Natural killer cell treated with Interleukin-12 subunit alpha and Interleukin-12 subunit beta and Interleukin-15 and Interleukin-18, amount 100 ng/mL, for 72 hours (primary cell): ENCODE data around the gene TNK2. TPM values are rescaled to one million over a fixed set of nuclear protein-coding genes. Genes with fewer than 3 reads are reported as not detected.
"Not testable (repeated sequence)": the region's sequence is repeated elsewhere in the genome, so short reads cannot be mapped to it uniquely, and the experiment has no call there.

Experiments used
- ATAC-seq, 2 donors: fragments of 150-1000 bp; cut with Tn5 transposase in 1 of 2; sonication (Bioruptor Pico), chemical (Tn5 transposase) in 1 of 2; 2 replicates each; pipeline ENCODE4 v1.10.0; 2021
- DNase-seq: peaks from one replicate; pipeline ENCODE4 v3.0.0; 2022; ENCODE audit warnings: low spot score
- H3K27ac Mint-ChIP-seq, 2 donors: 1 replicate in 1 of 2; 2 replicates in 1 of 2; pipeline ENCODE4 v1.8.0; 2022; ENCODE audit warnings: mixed read lengths in 2 of 2, mild to moderate bottlenecking in 1 of 2, moderate library complexity in 1 of 2
- H3K27me3 Mint-ChIP-seq, 2 donors: 1 replicate in 1 of 2; 2 replicates in 1 of 2; pipeline ENCODE4 v1.8.0; 2022; ENCODE audit warnings: mixed read lengths in 2 of 2
- H3K36me3 Mint-ChIP-seq: one replicate; pipeline ENCODE4 v1.8.0; 2022; ENCODE audit warnings: mixed read lengths
- H3K4me1 Mint-ChIP-seq, 2 donors: 1 replicate in 1 of 2; 2 replicates in 1 of 2; pipeline ENCODE4 v1.8.0; 2022; ENCODE audit warnings: low read depth in 2 of 2, mixed read lengths in 2 of 2, mild to moderate bottlenecking in 1 of 2
- H3K4me3 Mint-ChIP-seq: one replicate; pipeline ENCODE4 v1.8.0; 2022; ENCODE audit warnings: mixed read lengths
- H3K9me3 Mint-ChIP-seq: 2 replicates; pipeline ENCODE4 v1.8.0; 2022; ENCODE audit warnings: mixed read lengths
- total RNA-seq, 2 donors: library from RNA; stranded (reverse); gene quantifications; one replicate each; pipeline ENCODE4 v1.2.3, GENCODE V29; 2022

Gene TNK2
- total RNA-seq, 2 donors from 2014 or later: 63.5 to 116 TPM

- no peaks in the 10 kb centered on the region for H3K27me3 Mint-ChIP-seq
- H3K36me3 Mint-ChIP-seq: no peaks in the 10 kb centered on the region
- peak overlapping the region in 1 of 2 donors; percentile 22 for H3K27ac Mint-ChIP-seq
- H3K9me3 Mint-ChIP-seq: no peaks in the 10 kb centered on the region
- H3K4me1 Mint-ChIP-seq: peaks cover 0 to 4% of the 10 kb centered on the region in 2 donors
- no peak overlapping the region for H3K4me3 Mint-ChIP-seq
- DNase-seq: no peak
- ATAC-seq: no peak
These were observed 86.1 kb downstream of the TNK2 start for GRCh38 chr3:195822131-195822696.

DNA sequence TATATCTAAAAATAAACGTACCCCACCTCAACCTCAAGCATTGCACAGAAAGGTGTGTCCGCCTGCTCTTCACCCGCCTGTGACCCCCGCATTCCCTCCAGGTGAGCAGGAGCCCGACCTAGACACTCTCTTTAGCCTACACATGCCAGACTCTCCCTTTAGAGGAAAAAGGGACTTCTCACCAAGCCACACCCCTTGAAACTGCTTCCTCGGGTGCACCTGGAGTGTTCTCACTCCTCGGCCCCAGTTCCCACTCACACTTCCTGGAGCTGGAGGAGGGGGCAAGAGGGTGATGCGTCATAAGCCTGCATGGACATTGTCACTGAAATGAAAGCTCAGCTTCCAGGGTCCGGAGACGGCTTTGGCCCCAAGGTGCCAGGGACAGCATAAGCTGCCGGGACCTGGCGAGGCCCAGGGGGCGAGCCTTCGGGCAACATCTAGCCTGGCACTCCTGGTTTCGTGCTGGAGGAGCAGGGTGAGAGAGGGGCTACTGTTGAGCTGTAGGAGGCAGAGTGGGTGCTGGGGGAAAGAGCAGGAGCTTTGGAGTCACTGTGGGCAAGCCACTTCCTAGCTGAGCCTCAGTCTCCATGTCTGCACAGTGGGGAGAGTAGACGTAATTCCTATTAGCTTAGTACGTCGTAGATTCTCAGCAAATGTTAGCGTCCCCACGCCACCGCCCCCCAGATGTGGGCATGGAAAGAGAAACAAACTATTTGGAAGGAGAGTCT, 86.8 kb downstream of the TNK2 start:
- no peak for DNase-seq
- no peak for ATAC-seq
- H3K9me3 Mint-ChIP-seq: no peaks in the 10 kb centered on the region
- H3K36me3 Mint-ChIP-seq: no peaks in the 10 kb centered on the region
- peak overlapping the region in 1 of 2 donors; percentile 22 for H3K27ac Mint-ChIP-seq
- H3K4me3 Mint-ChIP-seq: no peak overlapping the region
- peaks cover 0 to 9% of the 10 kb centered on the region in 2 donors for H3K4me1 Mint-ChIP-seq
- H3K27me3 Mint-ChIP-seq: no peaks in the 10 kb centered on the region

- H3K27ac Mint-ChIP-seq: peak overlapping the region in 1 of 2 donors; percentile 37
- no peak for DNase-seq
- no peaks in the 10 kb centered on the region for H3K9me3 Mint-ChIP-seq
- H3K4me3 Mint-ChIP-seq: no peak overlapping the region
- no peak for ATAC-seq
- no peaks in the 10 kb centered on the region for H3K27me3 Mint-ChIP-seq
- peaks cover 0 to 11% of the 10 kb centered on the region in 2 donors for H3K4me1 Mint-ChIP-seq
- no peaks in the 10 kb centered on the region for H3K36me3 Mint-ChIP-seq
These were observed 87.5 kb downstream of the TNK2 start for GRCh38 chr3:195820901-195821300.

DNA sequence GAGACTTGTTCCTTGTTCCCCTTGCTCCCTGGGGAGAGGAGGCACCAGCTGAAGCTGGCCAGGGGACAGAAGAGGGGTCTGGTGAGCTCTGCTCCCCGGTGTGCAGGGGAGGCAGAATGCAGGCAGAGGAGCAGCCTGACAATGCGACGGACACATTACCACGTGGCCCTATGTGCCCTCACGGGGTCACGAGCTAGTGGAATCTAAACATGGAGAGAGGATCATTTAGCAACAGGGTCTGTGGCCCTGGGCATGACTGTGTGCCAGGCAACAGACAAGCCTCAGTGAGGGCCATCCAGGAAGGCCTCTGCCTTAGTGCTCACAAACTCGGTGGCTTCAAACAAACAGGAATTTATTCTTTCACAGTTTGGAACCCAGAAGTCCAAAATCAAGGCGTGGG, 88.2 kb downstream of the TNK2 start:
- Mint-ChIP-seq H3K27ac (peak overlapping the region in 1 of 2 donors; percentile 37), H3K36me3 (no peaks in the 10 kb centered on the region), H3K9me3 (no peaks in the 10 kb centered on the region), H3K4me3 (no peak overlapping the region), H3K4me1 (peaks cover 0 to 11% of the 10 kb centered on the region in 2 donors), H3K27me3 (no peaks in the 10 kb centered on the region)
- no peak for DNase-seq
- ATAC-seq: no peak

DNA sequence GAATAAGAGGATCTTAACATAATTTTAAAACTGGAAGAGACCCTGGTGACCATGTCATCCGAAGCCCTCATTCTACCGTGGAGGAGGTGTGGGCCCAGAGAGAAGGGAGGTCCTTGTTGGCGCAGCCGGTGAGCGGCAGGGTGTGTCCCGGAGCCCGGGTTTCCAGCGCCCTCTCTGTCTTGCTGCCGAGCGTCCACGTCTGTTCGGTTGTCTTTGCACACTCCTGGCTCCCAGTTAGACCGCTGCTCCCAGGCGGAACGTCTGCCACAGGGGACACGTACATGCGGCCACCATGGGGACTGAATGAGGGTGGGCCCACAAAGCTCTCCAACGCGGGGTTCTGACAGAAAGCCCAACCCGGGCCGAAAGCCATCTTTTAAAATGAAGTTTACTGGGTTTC, 90.0 kb downstream of the TNK2 start:
- DNase-seq: no peak
- no peak overlapping the region for H3K4me3 Mint-ChIP-seq
- H3K4me1 Mint-ChIP-seq: peaks cover 0 to 14% of the 10 kb centered on the region in 2 donors
- peak in 1 of 2 donors; percentile 15 for ATAC-seq
- no peak overlapping the region for H3K27ac Mint-ChIP-seq
- no peaks in the 10 kb centered on the region for H3K36me3 Mint-ChIP-seq
- no peaks in the 10 kb centered on the region for H3K27me3 Mint-ChIP-seq
- H3K9me3 Mint-ChIP-seq: no peaks in the 10 kb centered on the region

DNA sequence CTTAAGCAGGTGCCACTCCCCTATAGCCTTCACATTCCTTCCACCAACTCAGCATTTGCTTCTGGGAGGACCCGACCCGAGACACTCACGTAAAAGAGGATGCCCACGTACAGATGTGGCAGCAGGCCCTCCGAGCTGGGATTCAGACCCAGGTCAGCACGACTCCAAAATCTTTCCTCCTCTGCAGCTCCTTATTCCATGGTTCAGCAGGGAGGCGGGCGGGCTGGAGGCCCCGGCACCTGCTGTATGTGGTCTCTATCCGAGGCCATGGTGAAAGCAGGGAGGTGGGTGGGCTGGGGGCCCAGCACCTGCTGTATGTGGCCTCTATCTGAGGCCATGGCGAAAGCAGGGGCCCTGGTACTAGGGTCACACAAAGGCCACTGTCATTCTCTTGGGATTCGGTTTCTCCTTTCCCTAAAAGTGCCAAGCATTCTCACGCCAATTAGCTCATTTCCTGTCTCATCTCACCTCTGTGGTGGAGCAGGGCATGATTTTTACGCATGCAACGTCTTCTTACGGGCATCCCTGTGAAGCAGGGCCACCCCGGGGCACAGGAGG, 90.7 kb downstream of the TNK2 start:
- Mint-ChIP-seq H3K9me3 (no peaks in the 10 kb centered on the region), H3K4me1 (peaks cover 0 to 14% of the 10 kb centered on the region in 2 donors), H3K27ac (no peak overlapping the region), H3K27me3 (no peaks in the 10 kb centered on the region), H3K36me3 (no peaks in the 10 kb centered on the region), H3K4me3 (no peak overlapping the region)
- ATAC-seq: no peak
- no peak for DNase-seq

- H3K4me3 Mint-ChIP-seq, H3K27me3 Mint-ChIP-seq, ATAC-seq, H3K9me3 Mint-ChIP-seq, H3K36me3 Mint-ChIP-seq, H3K27ac Mint-ChIP-seq: not testable (repeated sequence)
- H3K4me1 Mint-ChIP-seq: peaks cover 0 to 14% of the 10 kb centered on the region in 2 donors
- DNase-seq: peak; percentile 2
These were observed 92.0 kb downstream of the TNK2 start for GRCh38 chr3:195816276-195816913.

- ATAC-seq: peak; percentile 46 to 72
These were observed 93.1 kb downstream of the TNK2 start for GRCh38 chr3:195815169-195815771.

DNA sequence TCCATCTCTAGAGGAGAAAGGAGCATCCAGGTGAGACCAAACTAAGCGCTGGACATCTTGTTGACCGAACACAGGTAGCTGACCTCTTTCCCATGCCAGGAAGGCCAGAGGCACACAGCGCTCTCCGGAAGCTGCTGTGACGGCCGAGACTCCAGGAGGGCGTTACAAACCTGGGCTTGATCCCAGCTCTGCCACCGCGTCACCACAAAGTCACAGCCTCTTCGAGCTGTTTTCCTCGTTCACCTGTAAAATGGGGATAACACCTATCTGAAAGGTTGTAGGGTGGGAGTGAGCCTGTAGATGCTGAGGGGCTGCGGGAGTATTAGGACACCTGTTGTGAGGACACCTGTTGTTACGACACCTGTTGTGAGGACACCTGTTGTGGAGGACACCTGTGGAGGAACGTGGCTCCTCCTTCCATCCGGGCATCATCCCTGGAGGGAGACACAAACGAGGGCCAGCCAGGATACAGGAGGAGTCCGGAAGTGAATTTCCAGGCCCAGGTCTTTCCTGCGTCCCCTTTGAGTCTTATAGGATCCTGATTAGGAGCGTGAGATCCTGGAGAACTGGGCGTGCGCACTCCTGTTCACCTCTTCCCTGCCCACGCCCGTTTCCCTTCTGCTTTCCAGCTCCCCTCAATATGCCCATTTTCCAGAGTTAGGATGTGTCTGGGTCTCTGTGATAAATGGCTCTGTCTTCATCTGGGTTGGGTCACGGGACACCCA, 94.3 kb downstream of the TNK2 start:
- H3K4me3 Mint-ChIP-seq: no peak overlapping the region
- peak overlapping the region in 1 of 2 donors; percentile 73 for H3K27ac Mint-ChIP-seq
- H3K4me1 Mint-ChIP-seq: peaks cover 0 to 17% of the 10 kb centered on the region in 2 donors
- H3K36me3 Mint-ChIP-seq: no peaks in the 10 kb centered on the region
- no peak for ATAC-seq
- H3K27me3 Mint-ChIP-seq: no peaks in the 10 kb centered on the region
- no peaks in the 10 kb centered on the region for H3K9me3 Mint-ChIP-seq
- no peak for DNase-seq

More at GRCh38 chr3:195815169-195815771, 93.1 kb downstream of the TNK2 start:
- Mint-ChIP-seq H3K27ac (no peak overlapping the region), H3K36me3 (no peaks in the 10 kb centered on the region), H3K4me1 (peaks cover 0 to 14% of the 10 kb centered on the region in 2 donors), H3K27me3 (no peaks in the 10 kb centered on the region), H3K4me3 (no peak overlapping the region), H3K9me3 (no peaks in the 10 kb centered on the region)
- no peak for DNase-seq

Other genes starting within 250 kb of the TNK2 start
- gene MUC20, start 187.6 kb downstream of the TNK2 start, total RNA-seq: 1 to 10 TPM; 2.4 to 3.5 TPM
- under 1 TPM; 0.19 to 0.28 TPM for gene MUC4, start 96.6 kb downstream of the TNK2 start, total RNA-seq
- 100 to 1,000 TPM; 395 to 476 TPM for gene TFRC, start 173.5 kb upstream of the TNK2 start, total RNA-seq